Suppressor macrophage (primary cell): ENCODE measurements around the gene PMF1.

Experiments
- DNase-seq, 4 experiments: peaks; one replicate each; pipeline ENCODE4 v3.0.0-alpha.2; 2020 to 2022

The PMF1 gene

DNA sequence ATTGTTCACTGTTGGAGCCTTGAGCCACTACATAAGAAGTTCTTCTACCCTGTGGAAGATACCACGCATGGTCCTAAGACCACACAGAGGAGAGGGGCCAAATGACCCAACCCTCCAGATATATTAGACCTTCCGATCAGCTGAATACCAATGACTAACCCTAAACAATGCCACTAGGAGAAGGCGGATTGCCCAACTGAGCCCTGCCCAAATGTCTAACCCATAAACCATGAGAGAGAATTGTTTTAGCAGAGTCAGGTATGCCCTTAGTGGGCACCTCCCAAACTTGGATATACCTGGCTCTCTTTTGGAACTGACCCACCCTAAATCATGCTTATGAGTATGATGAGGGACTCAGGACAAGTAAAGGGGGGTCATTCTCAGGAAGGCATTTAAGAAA lies 57.5 kb downstream of the PMF1 start:
- no peak for DNase-seq

DNA sequence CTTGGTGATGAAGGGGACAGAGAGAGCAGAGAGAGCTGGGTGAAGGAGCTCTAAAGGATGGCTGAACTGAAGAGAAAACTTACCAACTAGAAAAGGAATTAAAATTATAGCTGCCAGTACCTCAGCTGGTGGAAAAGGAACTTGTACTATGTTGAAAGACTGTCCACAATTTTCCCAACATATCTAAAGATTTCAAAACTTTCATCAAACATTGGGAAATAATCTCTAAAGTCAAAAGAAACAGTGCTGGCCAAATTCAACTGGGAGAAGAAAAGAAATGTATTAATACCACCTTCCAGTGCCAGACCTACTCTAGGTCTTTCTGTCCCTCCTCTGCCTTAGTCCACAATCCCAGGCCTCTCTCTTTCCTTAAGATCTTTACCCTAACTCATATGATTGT lies 63.7 kb downstream of the PMF1 start:
- DNase-seq = peak in 3 of 4 experiments; percentile 17 to 79 (median 43)

DNA sequence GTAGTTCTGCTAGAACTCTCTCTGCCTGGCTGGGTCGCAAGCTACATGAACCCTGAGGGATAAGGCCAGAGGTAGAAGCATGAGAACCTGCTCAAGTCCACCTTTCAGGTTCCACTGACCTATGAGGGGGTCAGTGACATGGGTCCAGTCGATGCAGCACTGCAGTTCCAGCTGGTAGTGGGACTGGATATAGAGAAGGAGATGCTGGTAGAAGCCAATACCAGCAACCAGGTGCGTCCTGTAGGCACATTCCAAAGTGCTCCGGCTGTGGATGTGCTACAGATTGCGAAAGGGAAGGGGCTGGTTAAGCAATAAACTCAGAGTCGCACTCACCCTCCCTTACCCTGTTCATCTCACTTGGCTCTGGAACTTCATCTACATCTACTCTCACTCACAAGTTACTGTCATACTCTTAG lies 64.2 kb downstream of the PMF1 start:
- peak in 3 of 4 experiments; percentile 31 to 63 (median 42) for DNase-seq

DNA sequence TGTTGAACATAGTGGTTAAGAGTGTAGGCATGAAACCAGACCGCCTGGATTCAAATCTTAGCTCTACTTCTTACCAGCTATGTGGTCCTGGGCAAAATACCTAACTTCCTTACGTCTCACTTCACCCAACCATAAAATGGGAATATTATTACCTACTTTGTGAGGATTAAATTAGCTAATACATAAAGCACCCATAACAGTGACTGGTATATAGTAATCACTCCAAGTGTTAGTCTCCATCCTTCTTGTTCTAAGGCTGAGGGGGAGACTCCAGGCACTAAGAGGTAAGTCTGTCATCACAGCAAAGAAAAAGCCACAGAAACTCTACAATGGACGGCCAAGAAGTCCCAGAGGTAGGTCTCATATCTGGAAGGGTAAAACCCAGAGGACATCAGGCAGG lies 67.0 kb downstream of the PMF1 start:
- no peak for DNase-seq

DNA sequence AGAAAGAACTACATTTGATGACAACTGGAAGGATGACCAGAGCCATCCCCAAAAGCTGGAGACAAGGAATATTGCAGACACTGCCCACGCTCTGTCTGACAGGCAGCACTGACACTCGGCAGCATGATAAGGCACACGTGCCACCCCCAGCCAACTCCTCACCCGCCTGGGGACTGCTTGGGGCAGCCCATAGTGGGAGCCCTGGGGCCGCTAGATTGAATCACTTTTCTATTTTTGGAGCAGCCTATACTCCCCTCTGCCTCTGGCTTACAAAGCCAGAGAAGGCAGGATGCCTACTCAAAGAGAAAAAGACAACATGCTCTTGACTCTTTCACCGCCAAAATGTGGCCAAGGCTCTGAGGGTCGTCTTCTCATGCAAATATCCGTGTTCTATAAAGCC lies 68.5 kb downstream of the PMF1 start:
- DNase-seq = peak; percentile 74 to 85 (median 80)

DNA sequence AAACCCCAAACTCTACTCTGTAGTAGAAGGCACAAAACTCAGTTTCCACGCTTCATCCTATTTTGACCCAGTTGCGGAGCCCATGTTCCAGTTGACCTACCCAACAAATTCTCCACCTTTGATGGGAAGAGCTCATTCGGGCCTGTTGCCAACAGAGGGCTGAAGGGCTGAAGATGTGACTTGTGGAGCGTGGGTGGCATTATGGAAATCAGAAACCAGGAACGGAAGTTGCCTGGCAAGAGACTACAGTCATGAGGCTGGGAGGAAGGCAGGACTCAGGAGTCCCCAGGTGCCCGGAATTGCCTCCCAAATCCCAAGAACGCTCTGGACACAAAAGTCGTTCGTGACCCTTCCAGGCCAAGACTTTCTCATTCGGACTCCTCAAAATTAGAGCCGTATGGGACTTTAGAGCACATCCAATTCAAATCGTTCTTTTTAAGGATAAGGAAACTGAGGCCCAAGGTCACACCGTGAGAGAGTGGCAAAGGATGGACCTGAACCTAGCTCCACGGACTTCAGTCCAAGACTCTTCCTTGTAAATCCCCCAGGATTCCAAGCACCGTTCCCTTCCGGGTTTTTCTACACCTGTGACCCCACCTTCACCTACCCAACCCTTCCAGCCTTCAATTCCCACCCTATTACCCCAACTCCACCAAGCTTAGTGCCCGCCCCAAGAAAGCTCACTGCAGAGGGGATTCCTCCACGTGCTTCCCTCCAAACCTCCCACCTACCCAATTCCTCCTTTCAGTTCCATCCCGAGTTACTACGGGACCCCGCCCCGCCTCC lies 69.1 kb downstream of the PMF1 start:
- DNase-seq = peak; percentile 65 to 88 (median 82)

DNA sequence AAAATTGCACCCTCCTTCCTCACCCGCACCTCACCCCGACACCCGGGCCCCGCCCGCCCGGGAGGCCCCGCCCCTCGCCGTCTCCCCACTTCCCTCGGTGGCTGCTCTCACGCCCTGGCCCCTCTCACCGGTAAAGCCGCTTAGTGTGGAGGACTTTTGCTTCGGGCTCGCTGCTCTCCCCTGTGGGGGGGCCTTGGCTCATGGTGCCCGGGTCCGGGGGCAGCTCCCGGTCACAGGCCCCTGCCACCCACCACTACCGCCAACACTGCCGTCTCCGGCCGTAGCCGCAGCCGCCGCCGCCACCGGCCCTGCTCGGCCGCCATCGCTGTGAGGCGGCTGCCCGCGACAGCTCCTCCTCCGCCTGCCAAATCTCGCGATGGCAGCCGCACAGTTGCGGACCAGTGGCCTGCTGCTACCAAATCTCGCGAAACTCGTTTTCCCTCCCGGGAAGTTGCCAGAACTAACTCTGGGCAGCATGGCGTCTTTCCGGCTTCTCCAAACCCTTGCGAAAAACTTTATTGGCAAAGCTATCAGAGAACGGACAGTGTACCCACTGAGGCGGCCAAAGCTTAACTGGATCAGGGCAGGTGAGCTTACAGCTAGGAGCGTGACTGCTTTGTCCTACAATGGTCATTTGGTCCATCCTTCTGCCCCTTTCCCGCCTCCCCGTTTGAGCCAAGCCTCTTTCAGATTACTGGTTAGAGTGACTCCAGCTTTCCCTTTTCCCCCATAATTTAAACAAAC lies 69.8 kb downstream of the PMF1 start, which contains the start of gene SMG5:
SMG5 (minus strand) TSS at position 347 of the 744 bp plus-strand sequence; CDS start at position 202, 145 bp downstream.
- peak; percentile 98 to 100 (median 98) for DNase-seq

DNA sequence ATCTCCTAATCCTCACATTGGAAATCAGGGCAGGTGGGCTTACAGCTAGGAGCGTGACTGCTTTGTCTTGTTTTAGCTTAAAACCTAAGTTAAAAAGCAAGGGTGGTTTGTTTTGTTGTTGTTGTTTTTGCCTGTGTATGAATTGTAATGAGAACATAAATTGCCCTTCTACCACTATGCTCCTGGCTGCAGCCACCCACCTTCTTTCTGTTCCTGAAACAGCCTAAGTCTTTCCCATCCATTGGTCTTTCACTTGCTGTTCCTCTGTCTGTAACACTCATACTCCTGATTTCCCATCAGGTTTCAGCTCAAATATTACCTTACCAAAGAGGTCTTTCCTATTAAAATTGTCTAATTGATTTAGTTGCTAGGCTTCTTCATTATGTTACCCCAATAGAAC lies 70.7 kb downstream of the PMF1 start:
- peak in 3 of 4 experiments; percentile 48 to 53 (median 51) for DNase-seq

DNA sequence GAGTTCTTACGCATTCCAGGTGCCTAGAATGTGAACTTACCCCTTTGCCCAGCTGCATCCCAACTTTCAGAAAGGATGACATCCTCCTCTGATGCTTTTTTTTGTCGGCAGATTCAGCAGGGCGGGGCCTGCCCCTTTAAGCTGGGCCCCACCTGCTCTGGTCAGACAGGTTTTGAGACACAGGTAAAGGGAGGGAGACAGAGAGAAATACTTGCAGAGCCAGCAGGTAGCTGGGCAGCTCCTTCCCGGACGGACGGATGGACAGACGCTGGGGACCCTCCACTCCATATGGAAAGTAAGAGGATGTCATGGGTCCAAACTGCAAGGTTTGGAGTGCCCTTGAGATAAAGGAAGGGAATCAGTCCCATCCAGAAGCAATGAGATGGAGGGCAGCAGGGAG lies 71.3 kb downstream of the PMF1 start, which contains the start of gene TMEM79:
TMEM79 (plus strand) TSS at position 214 of the 400 bp plus-strand sequence. CDS start 902 bp downstream, outside the sequence.
- DNase-seq = no peak

DNA sequence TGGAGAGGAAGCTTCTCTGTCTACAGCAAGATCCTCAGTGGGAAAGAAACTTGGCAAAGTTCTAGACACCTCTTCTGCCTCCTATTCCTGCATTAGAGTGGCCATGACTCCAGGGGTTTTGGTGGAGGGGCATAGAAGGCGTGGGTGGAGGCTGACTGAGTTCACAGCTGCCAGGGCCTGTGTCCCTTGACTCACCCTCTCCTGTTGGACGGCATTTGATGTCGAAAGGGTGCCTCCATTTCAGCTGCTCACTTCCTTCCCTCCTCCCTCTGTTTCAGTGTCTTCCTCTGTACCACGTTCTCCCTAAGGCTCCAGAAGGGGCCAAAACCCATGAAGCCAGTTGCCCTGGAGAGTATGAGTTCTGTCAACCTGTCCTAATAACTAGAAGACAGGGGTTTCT lies 72.0 kb downstream of the PMF1 start:
- peak; percentile 29 to 67 (median 62) for DNase-seq

DNA sequence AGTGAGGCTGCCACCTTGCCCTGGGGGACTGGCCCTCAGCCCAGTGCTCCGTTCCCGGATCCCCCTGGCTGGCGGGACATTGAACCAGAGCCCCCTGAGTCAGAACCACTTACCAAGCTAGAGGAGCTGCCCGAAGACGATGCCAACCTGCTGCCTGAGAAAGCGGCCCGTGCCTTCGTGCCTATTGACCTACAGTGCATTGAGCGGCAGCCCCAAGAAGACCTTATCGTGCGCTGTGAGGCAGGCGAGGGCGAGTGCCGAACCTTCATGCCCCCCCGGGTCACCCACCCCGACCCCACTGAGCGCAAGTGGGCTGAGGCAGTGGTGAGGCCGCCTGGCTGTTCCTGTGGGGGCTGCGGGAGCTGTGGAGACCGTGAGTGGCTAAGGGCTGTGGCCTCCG lies 72.6 kb downstream of the PMF1 start:
- no peak for DNase-seq

DNA sequence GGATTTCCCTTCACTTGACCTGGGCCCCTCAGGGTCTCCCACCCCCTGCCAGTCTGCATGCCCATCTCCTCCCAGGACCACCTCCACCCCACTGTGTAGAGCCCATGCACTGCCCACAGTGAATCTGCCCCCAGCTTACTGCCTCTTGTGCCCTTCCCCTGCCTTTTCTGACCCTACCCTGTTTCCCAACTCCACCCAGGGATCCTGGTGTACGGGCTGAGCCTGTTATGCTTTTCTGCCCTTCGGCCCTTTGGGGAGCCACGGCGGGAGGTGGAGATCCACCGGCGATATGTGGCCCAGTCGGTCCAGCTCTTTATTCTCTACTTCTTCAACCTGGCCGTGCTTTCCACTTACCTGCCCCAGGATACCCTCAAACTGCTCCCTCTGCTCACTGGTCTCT lies 73.3 kb downstream of the PMF1 start:
- DNase-seq = no peak
